H1 (cell line): ENCODE measurements around the gene MMP17. TPM values are rescaled to one million over a fixed set of nuclear protein-coding genes. Genes with fewer than 3 reads are reported as not detected.

Experiments used
- CTCF ChIA-PET: fragments of 300-600 bp; sonication (Branson Sonifier 250); formaldehyde crosslinking; loops from one replicate; lab custom pipeline; 2021; ENCODE audit not compliant: partially characterized antibody; lab: Charles Lee
- POLR2A ChIA-PET: fragments of 300-600 bp; sonication (Branson Sonifier 250); formaldehyde crosslinking; loops from one replicate; lab custom pipeline; 2021; ENCODE audit warnings: inconsistent platforms; ENCODE audit not compliant: partially characterized antibody; lab: Charles Lee
- DNase-seq, 2 experiments: peaks; one replicate each; pipeline versions ENCODE4 v3.0.0 to v3.0.0-alpha.2; 2010 to 2022; ENCODE audit warnings: low spot score in 2 of 2, low read depth in 1 of 2, mixed read lengths in 1 of 2
- FAIRE-seq: peaks from 2 replicates; lab custom pipeline; 2011; peaks lifted over from hg19 to GRCh38; lab: Jason Lieb, UNC
- H2AFZ ChIP-seq: 2 replicates; pipeline ENCODE4 v1.8.1; 2012; ENCODE audit warnings: low read length, inconsistent platforms
- H2AK5ac ChIP-seq: 2 replicates; pipeline ENCODE4 v1.6.1; 2013; ENCODE audit warnings: low read depth, low read length
- H2BK120ac ChIP-seq: replicated peaks from 2 replicates; pipeline ENCODE3; 2013; ENCODE audit warnings: low read depth, low read length, inconsistent platforms
- H2BK12ac ChIP-seq: 2 replicates; pipeline ENCODE4 v1.6.1; 2013; ENCODE audit warnings: low read depth, low read length
- H2BK15ac ChIP-seq: 2 replicates; pipeline ENCODE4 v1.6.1; 2013; ENCODE audit warnings: low read length
- H2BK20ac ChIP-seq: 2 replicates; pipeline ENCODE4 v1.6.1; 2013; ENCODE audit warnings: low read length
- H2BK5ac ChIP-seq: 2 replicates; pipeline ENCODE4 v1.6.1; 2013; ENCODE audit warnings: low read depth, low read length
- H3K14ac ChIP-seq: 2 replicates; pipeline ENCODE4 v1.6.1; 2013; ENCODE audit warnings: inconsistent platforms; ENCODE audit not compliant: insufficient read length
- H3K18ac ChIP-seq: 2 replicates; pipeline ENCODE4 v1.6.1; 2013; ENCODE audit warnings: low read length; ENCODE audit errors: extremely low read depth
- H3K23ac ChIP-seq: 2 replicates; pipeline ENCODE4 v1.6.1; 2013; ENCODE audit warnings: inconsistent platforms; ENCODE audit not compliant: insufficient read length
- H3K23me2 ChIP-seq: 2 replicates; pipeline ENCODE4 v1.6.1; 2013; ENCODE audit warnings: low read depth, low read length
- H3K27ac ChIP-seq: 2 replicates; pipeline ENCODE4 v1.6.1; 2011; ENCODE audit warnings: low read depth, low read length, inconsistent platforms
- H3K27me3 ChIP-seq, 4 experiments: replicated peaks in 1 of 4; 1 replicate in 1 of 4; 2 replicates in 3 of 4; pipeline versions ENCODE4 v1.6.1 to v1.8.1; 2011 to 2013; ENCODE audit warnings: low read length in 3 of 4, mild to moderate bottlenecking in 3 of 4, inconsistent platforms in 2 of 4, mixed read lengths in 2 of 4, moderate library complexity in 1 of 4; ENCODE audit not compliant: control insufficient read depth in 3 of 4, insufficient read depth in 3 of 4; ENCODE audit errors: extremely low read depth in 1 of 4
- H3K36me3 ChIP-seq, 4 experiments: 2 replicates each; pipeline versions ENCODE4 v1.6.1 to v1.8.1; 2011 to 2013; ENCODE audit warnings: mild to moderate bottlenecking in 4 of 4, low read length in 3 of 4, moderate library complexity in 2 of 4, control low read depth in 1 of 4, inconsistent platforms in 1 of 4; ENCODE audit not compliant: insufficient read depth in 4 of 4, control insufficient read depth in 2 of 4
- H3K4ac ChIP-seq: replicated peaks from 2 replicates; pipeline ENCODE3; 2013; ENCODE audit warnings: low read length, low read depth, mixed read lengths, inconsistent platforms; ENCODE audit not compliant: insufficient read length
- H3K4me1 ChIP-seq, 4 experiments: replicated peaks in 1 of 4; 1 replicate in 1 of 4; 2 replicates in 3 of 4; pipeline versions ENCODE4 v1.6.1 to v1.8.1; 2011 to 2013; ENCODE audit warnings: low read length in 3 of 4, inconsistent platforms in 2 of 4, mixed read lengths in 1 of 4; ENCODE audit not compliant: insufficient read depth in 4 of 4, control insufficient read depth in 3 of 4
- H3K4me2 ChIP-seq, 2 experiments: 2 replicates each; pipeline versions ENCODE4 v1.6.1 to v1.8.1; 2011 to 2013; ENCODE audit warnings: low read depth in 2 of 2, low read length in 2 of 2, control low read depth in 1 of 2, inconsistent platforms in 1 of 2, mild to moderate bottlenecking in 1 of 2; ENCODE audit not compliant: insufficient read depth in 1 of 2
- H3K4me3 ChIP-seq, 4 experiments: fragments of 200-600, 300-600 bp in 1 of 4; sonication (generic), shearing (Covaris generic), sonication (Bioruptor Twin) in 1 of 4; 2 replicates each; pipeline versions ENCODE4 v1.5.1 to v1.8.1; 2011 to 2016; ENCODE audit warnings: low read length in 4 of 4, low read depth in 3 of 4, control low read depth in 2 of 4, inconsistent platforms in 2 of 4, mild to moderate bottlenecking in 2 of 4, mixed read lengths in 1 of 4, moderate library complexity in 1 of 4; ENCODE audit not compliant: insufficient read depth in 2 of 4; ENCODE audit errors: extremely low read depth in 1 of 4
- H3K56ac ChIP-seq: replicated peaks from 2 replicates; pipeline ENCODE3; 2013; ENCODE audit warnings: low read depth, mild to moderate bottlenecking, mixed read lengths, low read length, inconsistent platforms; ENCODE audit not compliant: insufficient read length
- H3K79me1 ChIP-seq: 2 replicates; pipeline ENCODE4 v1.6.1; 2013; ENCODE audit warnings: low read depth, low read length, control low read depth
- H3K79me2 ChIP-seq, 2 experiments: 2 replicates each; pipeline versions ENCODE4 v1.6.1 to v1.8.1; 2012 to 2013; ENCODE audit warnings: low read length in 2 of 2, mild to moderate bottlenecking in 2 of 2, inconsistent platforms in 1 of 2; ENCODE audit not compliant: insufficient read depth in 2 of 2, control insufficient read depth in 1 of 2
- H3K9ac ChIP-seq, 4 experiments: replicated peaks in 1 of 4; 1 replicate in 1 of 4; 2 replicates in 3 of 4; pipeline versions ENCODE4 v1.6.1 to v1.8.1; 2011 to 2013; ENCODE audit warnings: low read depth in 3 of 4, low read length in 3 of 4, control low read depth in 2 of 4, mild to moderate bottlenecking in 2 of 4, moderate library complexity in 2 of 4, inconsistent platforms in 1 of 4; ENCODE audit errors: extremely low read depth in 1 of 4
- H3K9me3 ChIP-seq, 2 experiments: 2 replicates each; pipeline versions ENCODE4 v1.6.1 to v1.8.1; 2012 to 2013; ENCODE audit warnings: mild to moderate bottlenecking in 2 of 2, moderate library complexity in 2 of 2, control low read depth in 1 of 2, inconsistent platforms in 1 of 2, low read depth in 1 of 2, low read length in 1 of 2, mixed read lengths in 1 of 2; ENCODE audit not compliant: insufficient read depth in 2 of 2
- H4K20me1 ChIP-seq, 2 experiments: replicated peaks in 1 of 2; 2 replicates each; pipeline versions ENCODE3 to v1.8.1; 2011 to 2013; ENCODE audit warnings: inconsistent platforms in 2 of 2, low read length in 2 of 2, mild to moderate bottlenecking in 1 of 2; ENCODE audit not compliant: insufficient read depth in 2 of 2, control insufficient read depth in 1 of 2
- H4K5ac ChIP-seq: 2 replicates; pipeline ENCODE4 v1.6.1; 2013; ENCODE audit warnings: low read length, low read depth, mixed read lengths, inconsistent platforms; ENCODE audit not compliant: insufficient read length
- H4K8ac ChIP-seq: 2 replicates; pipeline ENCODE4 v1.8.0; 2013; ENCODE audit warnings: mild to moderate bottlenecking, moderate library complexity, low read length, inconsistent platforms; ENCODE audit not compliant: insufficient read depth; ENCODE audit errors: extremely low read depth
- H4K91ac ChIP-seq: replicated peaks from 2 replicates; pipeline ENCODE3; 2013; ENCODE audit warnings: low read length, mixed read lengths, inconsistent platforms; ENCODE audit not compliant: insufficient read length
- ASH2L ChIP-seq: fragments of 200-600, 300-600 bp; sonication (generic); IDR thresholded peaks from one replicate; pipeline ENCODE4 v1.7.1; 2017; ENCODE audit warnings: low read length
- FOSL1 ChIP-seq: IDR thresholded peaks from 2 replicates; pipeline ENCODE4 v1.6.1; 2011; ENCODE audit warnings: mild to moderate bottlenecking, low read depth, low read length, moderate library complexity; ENCODE audit not compliant: insufficient read depth
- GABPA ChIP-seq: IDR thresholded peaks from 2 replicates; pipeline ENCODE4 v1.6.1; 2011; ENCODE audit warnings: mild to moderate bottlenecking, low read length, moderate library complexity, borderline replicate concordance; ENCODE audit not compliant: insufficient read depth
- JUND ChIP-seq: IDR thresholded peaks from 2 replicates; pipeline ENCODE4 v1.6.1; 2011; ENCODE audit warnings: mild to moderate bottlenecking, improper control_type of control experiment, low read length
- NANOG ChIP-seq: IDR thresholded peaks from 2 replicates; pipeline ENCODE4 v1.6.1; 2011; ENCODE audit warnings: low read length, low read depth, mild to moderate bottlenecking, inconsistent platforms; ENCODE audit not compliant: insufficient read depth, poor library complexity, severe bottlenecking
- POU5F1 ChIP-seq: IDR thresholded peaks from 2 replicates; pipeline ENCODE4 v1.6.1; 2011; ENCODE audit warnings: low read depth, mild to moderate bottlenecking, low read length, moderate library complexity
- RNF2 ChIP-seq: fragments of 200-900, 300-1000 bp; sonication (generic); IDR thresholded peaks from 2 replicates; pipeline ENCODE4 v1.7.1; 2016; ENCODE audit warnings: borderline replicate concordance, low read depth, mild to moderate bottlenecking, antibody characterized with exemption, low read length; ENCODE audit not compliant: poor library complexity, severe bottlenecking; ENCODE audit errors: missing control alignments
- SAP30 ChIP-seq: fragments of 300-600 bp; sonication (generic); IDR thresholded peaks from 2 replicates; pipeline ENCODE4 v1.7.1; 2012; ENCODE audit warnings: low read length, moderate library complexity, mild to moderate bottlenecking, inconsistent platforms; ENCODE audit not compliant: insufficient read depth, insufficient replicate concordance
- SIRT6 ChIP-seq: IDR thresholded peaks from one replicate; pipeline ENCODE4 v1.7.1; 2012; ENCODE audit warnings: low read length, inconsistent platforms
- SP1 ChIP-seq: IDR thresholded peaks from 2 replicates; pipeline ENCODE4 v1.6.1; 2011; ENCODE audit warnings: low read depth, low read length
- YY1 ChIP-seq: IDR thresholded peaks from 2 replicates; pipeline ENCODE4 v1.6.1; 2011; ENCODE audit warnings: low read depth, mild to moderate bottlenecking, low read length
- ZNF274 ChIP-seq: IDR thresholded peaks from 2 replicates; pipeline ENCODE4 v1.7.0; 2012; ENCODE audit warnings: low read length, borderline replicate concordance; ENCODE audit errors: extremely low read depth
- WGBS, 2 experiments: shearing (Covaris generic) in 1 of 2; methylation state at CpG; one replicate each; pipeline versions ENCODE4 v1.1.6 to v1.1.7; 2013 to 2015; ENCODE audit warnings: low lambda C conversion rate in 2 of 2, mixed read lengths in 2 of 2, inconsistent platforms in 1 of 2, low coverage in 1 of 2, missing lambda C conversion rate in 1 of 2; ENCODE audit not compliant: insufficient replicate concordance in 2 of 2, insufficient coverage in 1 of 2, insufficient read length in 1 of 2; ENCODE audit errors: extremely low coverage in 1 of 2, missing lambda C conversion rate in 1 of 2; 5-methylcytosine and 5-hydroxymethylcytosine counted together
- polyA plus RNA-seq, 7 experiments: library from polyadenylated mRNA; depleted of rRNA in 3 of 7; stranded (reverse) in 5 of 7; unstranded in 2 of 7; fragments of >200 nt in 5 of 7; fragments of 200-250 nt in 2 of 7; gene quantifications; 1 replicate in 5 of 7; 2 replicates in 1 of 7; 4 replicates in 1 of 7; pipeline versions ENCODE4 v1.2.1 to v1.2.3, GENCODE V29; 2011 to 2013; ENCODE audit warnings: missing spikeins in 2 of 7, mixed read lengths in 2 of 7
- total RNA-seq: library from RNA; stranded (reverse); fragmentation: NEBNext Ultra II Directional; extraction: Animal tissue kit (Norgen Biotek cat#: 25700); gene quantifications from 2 replicates; pipeline ENCODE4 v1.2.1, GENCODE V29; 2021

MMP17 gene
- total and polyA plus RNA-seq, 2 of the 8 experiments (the other 6 are each of a cell fraction or from before 2014, with no cell fraction given), result 41.3 to 53.8 TPM

GRCh38 chr12:131872154-131873051, 44.2 kb downstream of the MMP17 start:
- WGBS, 2 experiments, result 90% methylated on average over 21 of the region's 21 CpGs; no CpG with 5 or more reads in 1 of the 2 experiments
- CTCF ChIA-PET, result interaction anchor here (0.7 to 1.5 kb wide), 3 partner anchors 8 to 129 kb away, joined by 3 read pairs; no protein-coding TSS in a partner anchor
- no peak overlapping the region for H3K9ac ChIP-seq
- no peak for TF ChIP-seq ASH2L
- TF ChIP-seq RNF2, result no peak
- no peak for TF ChIP-seq YY1
- TF ChIP-seq ZNF274, result no peak
- no peak for TF ChIP-seq JUND
- TF ChIP-seq NANOG, result no peak
- TF ChIP-seq SAP30, result no peak
- TF ChIP-seq POU5F1, result no peak
- TF ChIP-seq FOSL1, result no peak
- TF ChIP-seq SP1, result no peak
- no peak for TF ChIP-seq SIRT6
- no peak for TF ChIP-seq GABPA

More at GRCh38 chr12:131872154-131873051, 44.2 kb downstream of the MMP17 start:
- Histone ChIP-seq H3K4me3 (no peak overlapping the region), H3K4me1 (no peaks in the 10 kb centered on the region), H2AFZ (no peak overlapping the region), H4K91ac (no peak overlapping the region), H3K23ac (no peak overlapping the region), H3K79me1 (no peaks in the 10 kb centered on the region), H2BK15ac (no peak overlapping the region), H3K27me3 (no peaks in the 10 kb centered on the region), H2BK12ac (no peak overlapping the region), H4K20me1 (no peaks in the 10 kb centered on the region), H3K36me3 (no peaks in the 10 kb centered on the region), H3K18ac (no peak overlapping the region), H3K4me2 (no peak overlapping the region), H3K9me3 (peaks cover 0 to 3% of the 10 kb centered on the region in 2 experiments; a peak in 1 of 4 replicates), H3K27ac (no peak overlapping the region), H3K14ac (no peak overlapping the region), H2BK5ac (no peak overlapping the region), H4K8ac (no peak overlapping the region), H3K79me2 (no peaks in the 10 kb centered on the region), H2BK20ac (no peak overlapping the region), H2BK120ac (no peak overlapping the region), H4K5ac (no peak overlapping the region), H3K56ac (no peak overlapping the region), H2AK5ac (no peak overlapping the region), H3K23me2 (no peaks in the 10 kb centered on the region), H3K4ac (no peak overlapping the region)
- no peak for DNase-seq
- POLR2A ChIA-PET, result interaction anchor here (0.8 to 1.9 kb wide), 3 partner anchors 10 to 12 kb away, joined by 3 to 5 read pairs (median 3); no protein-coding TSS in a partner anchor
- FAIRE-seq, result no peak
